Activated naive CD4-positive, alpha-beta T cell treated with anti-CD3 and anti-CD28 coated beads, Interleukin-2, amount 10 ng/mL, durations not matched to agents 7 days and 5 days (primary cell): Measurements from ENCODE around the gene WDFY2.
A peak's percentile ranks its signal among the peaks of the same experiment; 100 is the strongest.

Experiments used
- CTCF ChIA-PET: fragments of 350-600 bp; sonication (Branson Sonifier 250); formaldehyde crosslinking; loops from one replicate; lab custom pipeline; 2021; ENCODE audit warnings: antibody characterized with exemption; lab: Charles Lee
- DNase-seq: peaks from one replicate; pipeline ENCODE4 v3.0.0-alpha.2; 2020
- H3K27ac Mint-ChIP-seq: one replicate; pipeline ENCODE4 v1.8.0; 2021; ENCODE audit warnings: mild to moderate bottlenecking, moderate library complexity, mixed read lengths
- H3K27me3 Mint-ChIP-seq: one replicate; pipeline ENCODE4 v1.8.0; 2021; ENCODE audit warnings: mild to moderate bottlenecking, mixed read lengths
- H3K36me3 Mint-ChIP-seq: one replicate; pipeline ENCODE4 v1.8.0; 2021; ENCODE audit warnings: mixed read lengths
- H3K4me1 Mint-ChIP-seq: one replicate; pipeline ENCODE4 v1.8.0; 2021; ENCODE audit warnings: mixed read lengths
- H3K4me3 Mint-ChIP-seq: one replicate; pipeline ENCODE4 v1.8.0; 2021; ENCODE audit warnings: mild to moderate bottlenecking, moderate library complexity, mixed read lengths
- H3K9me3 Mint-ChIP-seq: one replicate; pipeline ENCODE4 v1.8.0; 2021; ENCODE audit warnings: mixed read lengths

The WDFY2 gene

GRCh38 chr13:51723529-51723928, 139.3 kb downstream of the WDFY2 start:
- H3K27me3 Mint-ChIP-seq = no peaks in the 10 kb centered on the region
- peaks cover 15% of the 10 kb centered on the region for H3K36me3 Mint-ChIP-seq
- no peak overlapping the region for H3K4me3 Mint-ChIP-seq
- no peaks in the 10 kb centered on the region for H3K9me3 Mint-ChIP-seq
- no peaks in the 10 kb centered on the region for H3K4me1 Mint-ChIP-seq
- CTCF ChIA-PET = no interaction called here
- no peak for DNase-seq
- H3K27ac Mint-ChIP-seq = no peak overlapping the region

- no peak overlapping the region for H3K27ac Mint-ChIP-seq
- CTCF ChIA-PET = no interaction called here
Observed at GRCh38 chr13:51724721-51725120, 140.5 kb downstream of the WDFY2 start.

GRCh38 chr13:51726446-51727193, 142.4 kb downstream of the WDFY2 start:
- Mint-ChIP-seq H3K4me1 (peaks cover 3% of the 10 kb centered on the region), H3K36me3 (peaks cover 15% of the 10 kb centered on the region), H3K27ac (no peak overlapping the region), H3K9me3 (no peaks in the 10 kb centered on the region), H3K4me3 (no peak overlapping the region), H3K27me3 (no peaks in the 10 kb centered on the region)
- CTCF ChIA-PET = no interaction called here
- no peak for DNase-seq

More at GRCh38 chr13:51724721-51725120, 140.5 kb downstream of the WDFY2 start:
- Mint-ChIP-seq H3K4me3 (no peak overlapping the region), H3K4me1 (no peaks in the 10 kb centered on the region), H3K9me3 (no peaks in the 10 kb centered on the region), H3K36me3 (peaks cover 15% of the 10 kb centered on the region), H3K27me3 (no peaks in the 10 kb centered on the region)
- DNase-seq = no peak

GRCh38 chr13:51727634-51728274, 143.5 kb downstream of the WDFY2 start:
- Mint-ChIP-seq H3K27ac (no peak overlapping the region), H3K4me3 (no peak overlapping the region), H3K27me3 (no peaks in the 10 kb centered on the region), H3K9me3 (no peaks in the 10 kb centered on the region), H3K4me1 (peaks cover 4% of the 10 kb centered on the region), H3K36me3 (peaks cover 17% of the 10 kb centered on the region)
- CTCF ChIA-PET = no interaction called here
- no peak for DNase-seq

GRCh38 chr13:51728275-51728673, 144.0 kb downstream of the WDFY2 start:
- no peak overlapping the region for H3K27ac Mint-ChIP-seq
- no peaks in the 10 kb centered on the region for H3K9me3 Mint-ChIP-seq
- H3K4me1 Mint-ChIP-seq = peaks cover 4% of the 10 kb centered on the region
- H3K36me3 Mint-ChIP-seq = peaks cover 18% of the 10 kb centered on the region
- H3K27me3 Mint-ChIP-seq = no peaks in the 10 kb centered on the region
- CTCF ChIA-PET = no interaction called here
- DNase-seq = no peak
- no peak overlapping the region for H3K4me3 Mint-ChIP-seq

GRCh38 chr13:51728972-51729371, 144.7 kb downstream of the WDFY2 start:
- Mint-ChIP-seq H3K27ac (no peak overlapping the region), H3K4me1 (peaks cover 4% of the 10 kb centered on the region), H3K9me3 (no peaks in the 10 kb centered on the region), H3K36me3 (peaks cover 20% of the 10 kb centered on the region), H3K27me3 (no peaks in the 10 kb centered on the region), H3K4me3 (no peak overlapping the region)
- CTCF ChIA-PET = no interaction called here
- DNase-seq = no peak

GRCh38 chr13:51729866-51730553, 145.7 kb downstream of the WDFY2 start:
- Mint-ChIP-seq H3K27ac (no peak overlapping the region), H3K9me3 (no peaks in the 10 kb centered on the region), H3K4me3 (no peak overlapping the region), H3K27me3 (no peaks in the 10 kb centered on the region), H3K36me3 (peaks cover 20% of the 10 kb centered on the region), H3K4me1 (peaks cover 4% of the 10 kb centered on the region)
- DNase-seq = peak; percentile 28
- CTCF ChIA-PET = interaction anchor here (0.6 kb wide), 1 partner anchor 375 kb away, joined by 4 read pairs; no protein-coding TSS in a partner anchor

GRCh38 chr13:51730927-51731326, 146.7 kb downstream of the WDFY2 start:
- H3K9me3 Mint-ChIP-seq = no peaks in the 10 kb centered on the region
- peaks cover 20% of the 10 kb centered on the region for H3K36me3 Mint-ChIP-seq
- H3K4me3 Mint-ChIP-seq = no peak overlapping the region
- H3K4me1 Mint-ChIP-seq = peaks cover 4% of the 10 kb centered on the region
- H3K27me3 Mint-ChIP-seq = no peaks in the 10 kb centered on the region
- no peak overlapping the region for H3K27ac Mint-ChIP-seq
- CTCF ChIA-PET = interaction anchor here (0.9 to 1.2 kb wide), 2 partner anchors 10 to 12 kb away, joined by 3 read pairs; no protein-coding TSS in a partner anchor
- DNase-seq = no peak

GRCh38 chr13:51731759-51732158, 147.5 kb downstream of the WDFY2 start:
- CTCF ChIA-PET = interaction anchor here (0.8 to 1.2 kb wide), 3 partner anchors 11 to 51 kb away, joined by 3 read pairs; no protein-coding TSS in a partner anchor
- Mint-ChIP-seq H3K4me1 (peaks cover 4% of the 10 kb centered on the region), H3K4me3 (no peak overlapping the region), H3K27ac (no peak overlapping the region), H3K27me3 (no peaks in the 10 kb centered on the region), H3K36me3 (peaks cover 16% of the 10 kb centered on the region), H3K9me3 (no peaks in the 10 kb centered on the region)
- DNase-seq = no peak

GRCh38 chr13:51733374-51734298, 149.4 kb downstream of the WDFY2 start:
- H3K4me1 Mint-ChIP-seq = peaks cover 8% of the 10 kb centered on the region
- H3K36me3 Mint-ChIP-seq = peaks cover 10% of the 10 kb centered on the region
- no peak overlapping the region for H3K4me3 Mint-ChIP-seq
- no peaks in the 10 kb centered on the region for H3K27me3 Mint-ChIP-seq
- H3K27ac Mint-ChIP-seq = no peak overlapping the region
- CTCF ChIA-PET = no interaction called here
- no peaks in the 10 kb centered on the region for H3K9me3 Mint-ChIP-seq
- no peak for DNase-seq

GRCh38 chr13:51734786-51735185, 150.5 kb downstream of the WDFY2 start:
- CTCF ChIA-PET = no interaction called here
- no peaks in the 10 kb centered on the region for H3K27me3 Mint-ChIP-seq
- peaks cover 17% of the 10 kb centered on the region for H3K36me3 Mint-ChIP-seq
- no peaks in the 10 kb centered on the region for H3K9me3 Mint-ChIP-seq
- no peak overlapping the region for H3K4me3 Mint-ChIP-seq
- no peak for DNase-seq
- H3K27ac Mint-ChIP-seq = no peak overlapping the region
- H3K4me1 Mint-ChIP-seq = peaks cover 8% of the 10 kb centered on the region

GRCh38 chr13:51737609-51738008, 153.3 kb downstream of the WDFY2 start:
- Mint-ChIP-seq H3K36me3 (peaks cover 25% of the 10 kb centered on the region), H3K27ac (no peak overlapping the region), H3K4me3 (no peak overlapping the region), H3K27me3 (no peaks in the 10 kb centered on the region), H3K9me3 (no peaks in the 10 kb centered on the region), H3K4me1 (peaks cover 4% of the 10 kb centered on the region)
- CTCF ChIA-PET = no interaction called here
- DNase-seq = no peak

- peaks cover 25% of the 10 kb centered on the region for H3K36me3 Mint-ChIP-seq
- CTCF ChIA-PET = no interaction called here
Observed at GRCh38 chr13:51738226-51738905, 154.1 kb downstream of the WDFY2 start.

More at GRCh38 chr13:51738226-51738905, 154.1 kb downstream of the WDFY2 start:
- DNase-seq = no peak
- Mint-ChIP-seq H3K4me1 (peaks cover 4% of the 10 kb centered on the region), H3K4me3 (no peak overlapping the region), H3K27ac (no peak overlapping the region), H3K9me3 (no peaks in the 10 kb centered on the region), H3K27me3 (no peaks in the 10 kb centered on the region)
